NCI-H226 (cell line): ENCODE measurements around the gene NR6A1.
"Not testable (repeated sequence)": the region's sequence is repeated elsewhere in the genome, so short reads cannot be mapped to it uniquely, and the experiment has no call there.

Source experiments
- DNase-seq: peaks from one replicate; pipeline ENCODE4 v3.0.0-alpha.2; 2015

NR6A1 gene

GRCh38 chr9:124652203-124652602 lies 118.9 kb downstream of the NR6A1 start:
- peak; percentile 46 for DNase-seq

DNA sequence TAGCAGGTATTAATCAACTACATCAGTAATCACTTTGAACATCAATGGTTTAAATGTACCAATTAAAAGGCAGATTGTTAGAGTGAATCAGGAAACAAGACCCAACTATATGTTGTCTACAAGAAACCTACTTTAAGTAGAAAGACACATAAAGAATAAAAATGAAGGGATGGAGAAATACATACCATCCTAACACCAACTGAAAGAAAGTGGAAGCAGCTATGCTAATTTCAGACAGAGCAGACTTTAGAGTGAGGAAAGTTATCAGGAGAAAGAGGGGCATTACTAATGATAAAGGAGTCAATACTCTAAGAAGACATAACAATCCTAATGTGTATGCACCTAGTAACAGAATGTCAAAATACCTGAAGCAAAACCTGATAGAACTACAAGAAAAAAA lies 125.8 kb downstream of the NR6A1 start:
- DNase-seq, result no peak

DNA sequence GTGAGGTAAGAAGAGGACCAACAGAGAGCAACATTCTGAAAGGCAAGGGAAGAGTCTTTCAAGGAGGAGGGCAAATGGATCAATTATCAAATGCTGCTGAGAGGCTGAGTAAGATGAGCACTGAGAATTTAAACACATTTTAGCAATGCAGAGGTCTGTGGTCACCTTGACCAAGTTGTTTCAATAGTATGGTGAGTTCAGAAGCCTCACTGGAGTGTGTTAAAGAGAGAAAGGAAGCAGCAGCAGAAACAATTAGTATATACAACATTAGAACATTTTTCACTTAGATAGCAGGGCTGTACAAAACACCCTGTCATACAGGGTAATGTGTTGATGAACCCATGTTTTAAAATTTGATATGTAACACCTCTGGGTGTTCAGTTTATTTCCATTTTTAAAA lies 131.5 kb downstream of the NR6A1 start:
- no peak for DNase-seq

DNA sequence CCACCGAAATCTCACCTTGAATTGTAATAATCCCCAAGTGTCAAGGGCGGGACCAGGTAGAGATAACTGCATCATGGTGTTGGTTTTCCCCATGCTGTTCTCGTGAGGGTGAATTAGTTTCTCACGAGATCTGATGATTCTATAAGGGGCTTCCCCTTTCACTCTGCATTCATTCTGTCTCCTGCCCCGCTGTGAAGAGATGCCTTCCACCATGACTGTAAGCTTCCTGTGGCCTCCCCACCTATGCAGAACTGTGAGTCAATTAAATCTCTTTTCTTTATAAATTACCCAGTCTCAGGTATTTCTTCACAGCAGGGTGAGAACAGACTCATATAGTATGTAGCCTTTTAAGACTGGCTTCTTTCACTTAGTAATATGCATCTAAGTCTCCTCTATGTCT lies 135.8 kb downstream of the NR6A1 start:
- no peak for DNase-seq

GRCh38 chr9:124632077-124632621 lies 139.0 kb downstream of the NR6A1 start:
- peak; percentile 7 for DNase-seq

- DNase-seq, result no peak
Measured at GRCh38 chr9:124631326-124631725, 139.8 kb downstream of the NR6A1 start.

GRCh38 chr9:124629600-124629999 lies 141.5 kb downstream of the NR6A1 start:
- DNase-seq, result no peak

GRCh38 chr9:124628741-124629140 lies 142.4 kb downstream of the NR6A1 start:
- DNase-seq, result no peak

- DNase-seq, result no peak
Measured at GRCh38 chr9:124626276-124626675, 144.8 kb downstream of the NR6A1 start.

GRCh38 chr9:124625087-124625486 lies 146.0 kb downstream of the NR6A1 start:
- no peak for DNase-seq

- no peak for DNase-seq
Measured at GRCh38 chr9:124624735-124624992, 146.4 kb downstream of the NR6A1 start.

GRCh38 chr9:124623966-124624734 lies 147.0 kb downstream of the NR6A1 start:
- no peak for DNase-seq

DNA sequence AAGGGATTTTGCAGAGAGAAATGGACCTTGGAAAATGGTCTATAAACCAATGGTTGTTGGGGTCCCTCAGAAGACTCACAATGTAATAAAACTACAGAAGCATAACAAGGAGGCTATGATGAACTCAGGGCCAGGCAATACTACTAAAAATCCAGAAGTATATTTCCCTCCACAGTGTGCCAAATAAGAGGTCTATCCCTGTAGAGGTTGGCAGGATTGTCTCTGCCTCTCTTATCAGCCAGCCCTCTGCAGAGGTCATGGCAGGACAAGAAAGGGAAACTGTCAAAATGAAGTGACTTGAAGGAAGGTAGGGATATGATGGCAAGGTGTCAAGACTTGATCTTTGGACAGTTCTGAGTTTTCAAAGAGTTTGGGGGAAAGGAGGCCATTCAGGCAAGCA lies 148.2 kb downstream of the NR6A1 start:
- DNase-seq, result no peak

- DNase-seq, result peak; percentile 39
Measured at GRCh38 chr9:124621371-124622328, 149.5 kb downstream of the NR6A1 start.

- no peak for DNase-seq
Measured at GRCh38 chr9:124618476-124618875, 152.6 kb downstream of the NR6A1 start.

DNA sequence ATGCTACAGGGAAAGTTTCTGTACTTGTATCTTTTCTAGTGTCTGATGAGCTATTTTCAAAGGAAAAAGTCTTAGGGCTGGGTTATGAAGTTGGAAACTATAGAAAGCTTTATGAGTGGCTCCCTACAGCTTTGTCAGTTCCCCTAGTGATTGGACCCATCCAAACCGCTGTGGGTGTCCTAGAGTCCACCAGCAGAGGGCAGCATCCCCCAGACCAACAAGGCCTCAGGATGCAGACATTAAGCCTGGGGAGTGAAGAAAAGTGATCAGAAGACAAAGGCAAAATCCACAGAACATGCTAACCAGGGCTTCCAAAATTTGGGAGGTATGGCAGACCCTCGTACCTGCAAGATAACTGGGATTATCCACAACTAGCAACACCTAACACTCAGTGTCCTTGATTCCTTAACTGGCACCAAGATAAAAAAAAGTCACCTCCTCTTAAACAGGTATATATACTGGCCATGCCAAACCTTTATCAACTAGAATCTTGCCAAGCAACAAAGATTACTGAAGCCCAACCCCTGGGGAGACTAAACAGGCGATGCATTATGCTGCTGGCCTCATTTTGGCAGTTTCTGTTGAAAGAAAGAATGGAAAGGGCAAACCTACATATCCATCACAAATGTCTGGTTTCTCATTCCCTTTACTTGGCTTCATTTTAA lies 153.5 kb downstream of the NR6A1 start:
- DNase-seq, result peak; percentile 54

- no peak for DNase-seq
Measured at GRCh38 chr9:124616961-124617360, 154.2 kb downstream of the NR6A1 start.

GRCh38 chr9:124615840-124616239 lies 155.3 kb downstream of the NR6A1 start:
- not testable (repeated sequence) for DNase-seq

DNA sequence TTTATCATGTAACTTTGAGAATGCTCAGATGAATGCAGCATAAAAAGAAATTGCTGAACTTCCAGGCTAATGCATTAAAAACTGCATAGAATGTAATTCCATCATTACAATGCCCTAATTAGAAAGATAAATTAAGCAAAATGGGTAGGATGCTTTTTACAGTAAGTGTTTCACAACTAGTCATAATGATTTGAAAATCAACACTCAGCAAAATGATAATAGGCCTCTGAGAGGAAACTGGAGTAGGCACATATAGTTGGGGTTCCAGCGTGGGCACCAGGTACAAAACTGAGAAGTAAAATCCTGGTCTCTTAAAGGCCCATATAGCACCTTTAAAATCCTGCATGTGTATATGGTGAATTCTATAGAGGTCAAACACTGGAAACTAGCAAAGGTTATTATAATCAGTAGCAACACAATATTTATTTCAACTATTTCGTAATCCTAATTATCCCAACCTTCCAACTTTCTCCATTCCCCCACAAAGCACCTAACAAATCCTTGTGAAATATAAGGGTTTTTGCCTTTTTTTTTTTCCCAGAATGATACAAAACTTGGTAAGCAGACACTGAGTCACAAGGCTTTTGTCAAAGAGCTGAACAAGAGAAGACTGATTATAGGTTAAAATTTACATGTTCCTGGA lies 155.9 kb downstream of the NR6A1 start:
- no peak for DNase-seq

GRCh38 chr9:124613849-124614248 lies 157.3 kb downstream of the NR6A1 start:
- no peak for DNase-seq

DNA sequence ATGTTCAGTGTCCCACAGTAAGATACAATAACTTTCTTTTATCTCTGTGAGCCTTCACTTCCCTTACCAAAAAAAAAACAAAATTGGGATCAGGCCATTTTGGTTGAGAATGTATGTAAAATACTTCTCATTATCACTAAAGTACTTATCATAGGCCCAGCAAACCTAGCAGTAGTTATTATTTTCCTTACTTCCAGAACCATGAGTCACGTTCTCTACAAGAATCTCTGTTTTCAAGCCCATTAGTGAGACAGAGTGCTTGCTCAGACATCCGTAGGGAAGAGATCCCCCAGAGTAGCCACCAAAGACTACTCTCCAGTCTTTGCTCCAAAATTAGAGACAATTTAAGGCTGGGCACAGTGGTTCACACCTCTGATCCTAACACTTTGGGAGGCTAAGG lies 160.0 kb downstream of the NR6A1 start:
- no peak for DNase-seq

DNA sequence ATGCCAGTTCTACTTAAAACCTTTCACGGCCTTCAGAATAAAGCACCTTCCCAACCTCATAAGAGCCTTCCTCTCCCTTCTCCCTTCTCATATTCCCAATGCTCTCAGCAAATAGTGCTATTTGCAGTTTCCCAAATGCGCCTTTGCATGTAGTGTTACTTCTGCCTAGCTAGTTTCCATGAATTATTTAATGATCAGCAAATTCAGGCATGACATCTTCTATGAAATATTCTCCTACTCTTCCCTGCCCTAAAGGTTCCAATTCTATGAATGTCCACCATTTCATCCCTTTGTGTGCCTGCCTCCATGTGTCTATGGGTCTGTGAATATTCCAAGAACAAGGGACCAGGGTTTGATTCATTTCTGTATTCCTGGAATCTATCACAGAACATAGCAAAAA lies 165.1 kb downstream of the NR6A1 start:
- DNase-seq, result no peak

- no peak for DNase-seq
Measured at GRCh38 chr9:124605258-124605657, 165.9 kb downstream of the NR6A1 start.
